ENCODE results near the gene SPSB1.

SPSB1 gene

GRCh38 chr1:9292361-9293240 is at the start of gene SPSB1:
SPSB1 (plus strand) TSS chr1:9292894; CDS start chr1:9355892, 62,998 bp downstream.
- peak; percentile 47 for DNase-seq (ENCODE audit: low read depth)

- no peak for DNase-seq (ENCODE audit: low read depth)
Measured at GRCh38 chr1:9243066-9243739, 49.5 kb upstream of the SPSB1 start.

- DNase-seq (ENCODE audit: low read depth): no peak
Measured at GRCh38 chr1:9244501-9245229, 48.0 kb upstream of the SPSB1 start.

- no peak for DNase-seq (ENCODE audit: low read depth)
Measured at GRCh38 chr1:9245230-9245619, 47.5 kb upstream of the SPSB1 start.

- no peak for DNase-seq (ENCODE audit: low read depth)
Measured at GRCh38 chr1:9245661-9246060, 47.0 kb upstream of the SPSB1 start.

- DNase-seq (ENCODE audit: low read depth): no peak
Measured at GRCh38 chr1:9246215-9246614, 46.5 kb upstream of the SPSB1 start.

GRCh38 chr1:9246841-9247785 is 45.6 kb upstream of the SPSB1 start:
- no peak for DNase-seq (ENCODE audit: low read depth)

GRCh38 chr1:9247894-9248293 is 44.8 kb upstream of the SPSB1 start:
- DNase-seq (ENCODE audit: low read depth): no peak

- no peak for DNase-seq (ENCODE audit: low read depth)
Measured at GRCh38 chr1:9248341-9249262, 44.1 kb upstream of the SPSB1 start.

- DNase-seq (ENCODE audit: low read depth): no peak
Measured at GRCh38 chr1:9249263-9249533, 43.5 kb upstream of the SPSB1 start.

- DNase-seq (ENCODE audit: low read depth): no peak
Measured at GRCh38 chr1:9249534-9250410, 42.9 kb upstream of the SPSB1 start.

- no peak for DNase-seq (ENCODE audit: low read depth)
Measured at GRCh38 chr1:9250411-9251381, 42.0 kb upstream of the SPSB1 start.

- no peak for DNase-seq (ENCODE audit: low read depth)
Measured at GRCh38 chr1:9251501-9251900, 41.2 kb upstream of the SPSB1 start.

GRCh38 chr1:9253004-9253403 is 39.7 kb upstream of the SPSB1 start:
- no peak for DNase-seq (ENCODE audit: low read depth)

- DNase-seq (ENCODE audit: low read depth): no peak
Measured at GRCh38 chr1:9253453-9254105, 39.1 kb upstream of the SPSB1 start.

GRCh38 chr1:9256332-9256731 is 36.4 kb upstream of the SPSB1 start:
- no peak for DNase-seq (ENCODE audit: low read depth)

GRCh38 chr1:9257851-9258250 is 34.8 kb upstream of the SPSB1 start:
- DNase-seq (ENCODE audit: low read depth): no peak

- no peak for DNase-seq (ENCODE audit: low read depth)
Measured at GRCh38 chr1:9258629-9259028, 34.1 kb upstream of the SPSB1 start.
